ENCODE measurements around the gene RAB30. TPM values are rescaled to one million over a fixed set of nuclear protein-coding genes. Genes with fewer than 3 reads are reported as not detected.
A peak's percentile ranks its signal among the peaks of the same experiment; 100 is the strongest.

The RAB30 gene
- total RNA-seq = 10 to 100 TPM in 2 of 4 donors, 1 to 10 TPM in 2; 3.4 to 54.8 (median 11.5) TPM

- peak within 1 kb of the TSS; percentile 60 to 79 (median 70) for H3K4me3 ChIP-seq
- peaks cover 0 to 33% (median 7%) of the 10 kb centered on the region in 4 donors for H3K4me1 ChIP-seq
- peak within 1 kb of the TSS; percentile 89 to 96 (median 92) for H3K27ac ChIP-seq
- no peaks in the 10 kb centered on the region for H3K9me3 ChIP-seq
- H3K27me3 ChIP-seq = no peaks in the 10 kb centered on the region
- peak; percentile 91 to 99 (median 97) for DNase-seq
- TF ChIP-seq POLR2A (IDR thresholded peaks at IDR 0.05) (peak; percentile 75 to 94), CTCF (IDR thresholded peaks at IDR 0.05) (no peak)
- H3K36me3 ChIP-seq = peaks cover 0 to 5% (median 0%) of the 10 kb centered on the region in 3 donors
Measured at GRCh38 chr11:83071567-83072349, at the start of gene RAB30. Gene RAB30 (minus strand): TSS chr11:83071897. CDS start chr11:82997316, 74,581 bp downstream.

GRCh38 chr11:83120327-83120726 lies 48.6 kb upstream of the RAB30 start:
- no peak for DNase-seq
- no peak overlapping the region for H3K4me3 ChIP-seq
- TF ChIP-seq CTCF (IDR thresholded peaks at IDR 0.05) (no peak), POLR2A (IDR thresholded peaks at IDR 0.05) (no peak)
- no peaks in the 10 kb centered on the region for H3K36me3 ChIP-seq
- H3K4me1 ChIP-seq = peaks cover 0 to 11% (median 0%) of the 10 kb centered on the region in 4 donors
- H3K27me3 ChIP-seq = no peaks in the 10 kb centered on the region
- no peak overlapping the region for H3K27ac ChIP-seq
- no peaks in the 10 kb centered on the region for H3K9me3 ChIP-seq

GRCh38 chr11:83119216-83119615 lies 47.5 kb upstream of the RAB30 start:
- Histone ChIP-seq H3K36me3 (no peaks in the 10 kb centered on the region), H3K9me3 (no peaks in the 10 kb centered on the region), H3K27ac (no peak overlapping the region), H3K4me1 (peaks cover 0 to 11% (median 0%) of the 10 kb centered on the region in 4 donors), H3K4me3 (no peak overlapping the region), H3K27me3 (no peaks in the 10 kb centered on the region)
- DNase-seq = no peak
- no peak for TF ChIP-seq POLR2A (IDR thresholded peaks at IDR 0.05)
- no peak for TF ChIP-seq CTCF (IDR thresholded peaks at IDR 0.05)

GRCh38 chr11:83118814-83119213 lies 47.1 kb upstream of the RAB30 start:
- Histone ChIP-seq H3K27me3 (no peaks in the 10 kb centered on the region), H3K4me1 (peaks cover 0 to 11% (median 0%) of the 10 kb centered on the region in 4 donors), H3K9me3 (no peaks in the 10 kb centered on the region), H3K27ac (no peak overlapping the region), H3K4me3 (no peak overlapping the region), H3K36me3 (no peaks in the 10 kb centered on the region)
- no peak for DNase-seq
- TF ChIP-seq POLR2A (IDR thresholded peaks at IDR 0.05) = no peak
- no peak for TF ChIP-seq CTCF (IDR thresholded peaks at IDR 0.05)

GRCh38 chr11:83116015-83116641 lies 44.4 kb upstream of the RAB30 start:
- H3K27ac ChIP-seq = peak overlapping the region in 1 of 4 donors; percentile 72
- TF ChIP-seq CTCF (IDR thresholded peaks at IDR 0.05) (no peak), POLR2A (IDR thresholded peaks at IDR 0.05) (no peak)
- no peaks in the 10 kb centered on the region for H3K9me3 ChIP-seq
- DNase-seq = no peak
- peaks cover 0 to 11% (median 0%) of the 10 kb centered on the region in 4 donors for H3K4me1 ChIP-seq
- peak overlapping the region in 1 of 4 donors; percentile 6 for H3K4me3 ChIP-seq
- no peaks in the 10 kb centered on the region for H3K36me3 ChIP-seq
- no peaks in the 10 kb centered on the region for H3K27me3 ChIP-seq
